SK-N-SH (cell line): ENCODE measurements around the gene PLB1. TPM values are rescaled to one million over a fixed set of nuclear protein-coding genes. Genes with fewer than 3 reads are reported as not detected.

Experiments
- CTCF ChIA-PET: fragments of 300-600, 350-600 bp; formaldehyde crosslinking; extraction: SDS; loops from one replicate; lab custom pipeline; 2021; lab: Yijun Ruan, JAX
- POLR2A ChIA-PET: fragments of 350-600 bp; sonication (Branson Sonifier 250); formaldehyde crosslinking; extraction: SDS; loops from one replicate; lab custom pipeline; 2020; ENCODE audit warnings: antibody characterized with exemption, inconsistent platforms; lab: Yijun Ruan, JAX
- DNase-seq: peaks from one replicate; pipeline ENCODE4 v3.0.0; 2012
- H2AFZ ChIP-seq: fragments of 200-600 bp; sonication (generic); 2 replicates; pipeline ENCODE4 v1.8.1; 2016; ENCODE audit warnings: antibody characterized with exemption, mild to moderate bottlenecking, low read depth
- H3F3A ChIP-seq: fragments of 200-600 bp; sonication (generic); replicated peaks from 2 replicates; pipeline ENCODE3; 2016; ENCODE audit warnings: antibody characterized with exemption, mild to moderate bottlenecking; ENCODE audit not compliant: insufficient read depth
- H3K27ac ChIP-seq, 2 experiments: fragments of 200-500 bp in 1 of 2; fragments of 200-600 bp in 1 of 2; sonication (Bioruptor generic) in 1 of 2; sonication (generic), shearing (Covaris generic) in 1 of 2; 2 replicates each; pipeline versions ENCODE4 v1.5.1 to v1.6.1; 2014 to 2016; ENCODE audit warnings: low read depth in 2 of 2, inconsistent platforms in 1 of 2, low read length in 1 of 2, mild to moderate bottlenecking in 1 of 2, mixed read lengths in 1 of 2
- H3K27me3 ChIP-seq: fragments of 200-600 bp; sonication (generic), shearing (Covaris generic); 2 replicates; pipeline ENCODE4 v1.6.1; 2016; ENCODE audit warnings: mixed run types; ENCODE audit not compliant: insufficient read depth
- H3K36me3 ChIP-seq, 2 experiments: fragments of 200-500 bp in 1 of 2; fragments of 200-600 bp in 1 of 2; sonication (Bioruptor generic) in 1 of 2; sonication (generic) in 1 of 2; replicated peaks in 1 of 2; 2 replicates each; pipeline versions ENCODE3 to v1.5.1; 2014 to 2016; ENCODE audit warnings: low read length in 1 of 2, mild to moderate bottlenecking in 1 of 2; ENCODE audit not compliant: insufficient read depth in 2 of 2, control insufficient read depth in 1 of 2
- H3K4me1 ChIP-seq, 2 experiments: fragments of 200-500 bp in 1 of 2; fragments of 200-600 bp in 1 of 2; sonication (Bioruptor generic) in 1 of 2; sonication (generic), shearing (Covaris generic) in 1 of 2; 2 replicates each; pipeline versions ENCODE4 v1.5.1 to v1.6.1; 2014 to 2016; ENCODE audit warnings: low read depth in 1 of 2, low read length in 1 of 2, mixed run types in 1 of 2; ENCODE audit not compliant: insufficient read depth in 2 of 2, control insufficient read depth in 1 of 2
- H3K4me2 ChIP-seq: fragments of 200-600 bp; sonication (generic), shearing (Covaris generic); 2 replicates; pipeline ENCODE4 v1.6.1; 2017; ENCODE audit warnings: mixed run types
- H3K4me3 ChIP-seq, 2 experiments: fragments of 200-500 bp in 1 of 2; fragments of 200-600 bp in 1 of 2; sonication (Bioruptor generic) in 1 of 2; sonication (generic), shearing (Covaris generic) in 1 of 2; 2 replicates each; pipeline versions ENCODE4 v1.5.1 to v1.8.1; 2014 to 2016; ENCODE audit warnings: low read depth in 2 of 2, inconsistent platforms in 1 of 2, low read length in 1 of 2, mild to moderate bottlenecking in 1 of 2, mixed read lengths in 1 of 2, moderate library complexity in 1 of 2
- H3K79me2 ChIP-seq: fragments of 200-600 bp; sonication (generic); 2 replicates; pipeline ENCODE4 v1.8.1; 2017; ENCODE audit warnings: mild to moderate bottlenecking; ENCODE audit not compliant: insufficient read depth
- H3K9ac ChIP-seq: fragments of 200-600 bp; sonication (generic); 2 replicates; pipeline ENCODE4 v1.6.1; 2017; ENCODE audit warnings: mixed run types
- H3K9me2 ChIP-seq: fragments of 200-600 bp; sonication (generic); 2 replicates; pipeline ENCODE4 v1.6.1; 2017; ENCODE audit warnings: mixed run types
- H3K9me3 ChIP-seq: fragments of 200-600 bp; sonication (generic); 2 replicates; pipeline ENCODE4 v1.6.1; 2017; ENCODE audit warnings: mixed run types, mild to moderate bottlenecking, moderate library complexity
- H4K20me1 ChIP-seq: fragments of 200-600 bp; sonication (generic); 2 replicates; pipeline ENCODE4 v1.6.1; 2017; ENCODE audit warnings: mild to moderate bottlenecking, mixed run types; ENCODE audit not compliant: insufficient read depth
- CHD2 ChIP-seq: fragments of 150-350 bp; IDR thresholded peaks from 2 replicates; pipeline ENCODE4 v1.6.1; 2018; ENCODE audit warnings: low read length; ENCODE audit not compliant: partially characterized antibody
- FOXM1 ChIP-seq: IDR thresholded peaks from 2 replicates; pipeline ENCODE4 v1.4.0; 2012; ENCODE audit warnings: low read depth, mild to moderate bottlenecking
- GABPA ChIP-seq: IDR thresholded peaks from 2 replicates; pipeline ENCODE4 v1.4.0; 2012; ENCODE audit warnings: low read depth, mild to moderate bottlenecking
- JUND ChIP-seq: IDR thresholded peaks from 2 replicates; pipeline ENCODE4 v1.4.0; 2012
- MXI1 ChIP-seq: IDR thresholded peaks from 2 replicates; pipeline ENCODE4 v1.6.1; 2012; ENCODE audit warnings: mild to moderate bottlenecking, low read depth, low read length, improper control_type of control experiment
- NFIC ChIP-seq: IDR thresholded peaks from 2 replicates; pipeline ENCODE4 v1.4.0; 2012; ENCODE audit warnings: borderline replicate concordance
- RAD21 ChIP-seq: IDR thresholded peaks from 2 replicates; pipeline ENCODE4 v1.6.1; 2012; ENCODE audit warnings: mild to moderate bottlenecking, low read length
- RCOR1 ChIP-seq: fragments of 150-350 bp; IDR thresholded peaks from 2 replicates; pipeline ENCODE4 v1.6.1; 2017; ENCODE audit warnings: antibody characterized with exemption, low read length
- RFX5 ChIP-seq: IDR thresholded peaks from 2 replicates; pipeline ENCODE4 v1.6.1; 2012; ENCODE audit warnings: mild to moderate bottlenecking, improper control_type of control experiment, low read length
- TEAD4 ChIP-seq: IDR thresholded peaks from 2 replicates; pipeline ENCODE4 v1.4.0; 2012; ENCODE audit warnings: mild to moderate bottlenecking, borderline replicate concordance; ENCODE audit not compliant: insufficient read depth
- USF1 ChIP-seq: IDR thresholded peaks from 2 replicates; pipeline ENCODE4 v1.4.0; 2012; ENCODE audit warnings: low read depth, borderline replicate concordance
- YY1 ChIP-seq: IDR thresholded peaks from 2 replicates; pipeline ENCODE4 v1.4.0; 2012; ENCODE audit warnings: low read depth, mild to moderate bottlenecking
- WGBS: methylation state at CpG from one replicate; pipeline ENCODE4 v1.1.6; 2017; ENCODE audit warnings: low lambda C conversion rate; 5-methylcytosine and 5-hydroxymethylcytosine counted together
- polyA plus RNA-seq, 3 experiments: library from polyadenylated mRNA; depleted of rRNA; stranded (reverse); fragments of >200 nt; gene quantifications; 2 replicates each; pipeline ENCODE4 v1.2.3, GENCODE V29; 2012
- TF ChIP-seq, protein P1 (sequence below): IDR thresholded peaks from 2 replicates; pipeline ENCODE4 v1.6.1; 2012; ENCODE audit warnings: mild to moderate bottlenecking, low read depth, low read length, moderate library complexity
- TF ChIP-seq, protein P2 (sequence below): IDR thresholded peaks from 2 replicates; pipeline ENCODE4 v1.4.0; 2012; ENCODE audit warnings: low read depth, borderline replicate concordance

Gene PLB1
- polyA plus RNA-seq, 1 of the 3 experiments (the other 2 are of a cell fraction) = 0.10 TPM

GRCh38 chr2:28539118-28539541 lies 43.3 kb downstream of the PLB1 start:
- no peak overlapping the region for H3K9ac ChIP-seq
- peaks cover 0 to under 1% of the 10 kb centered on the region in 2 experiments; a peak in 1 of 4 replicates for H3K4me1 ChIP-seq
- H3K9me2 ChIP-seq = no peaks in the 10 kb centered on the region
- peaks cover 20% of the 10 kb centered on the region; the same call in 1 of the 2 replicates for H3K27me3 ChIP-seq
- no peak overlapping the region for H2AFZ ChIP-seq
- 79% methylated on average over 14 of the region's 14 CpGs for WGBS
- no peak overlapping the region for H3K27ac ChIP-seq
- DNase-seq = no peak
- no peaks in the 10 kb centered on the region for H3K79me2 ChIP-seq
- CTCF ChIA-PET = interaction anchor here (1.2 kb wide), 2 partner anchors 28 to 785 kb away, joined by 3 to 4 read pairs; no protein-coding TSS in a partner anchor
- POLR2A ChIA-PET = no interaction called here
- no peaks in the 10 kb centered on the region for H4K20me1 ChIP-seq
- no peak overlapping the region for H3K4me3 ChIP-seq
- H3K36me3 ChIP-seq = no peaks in the 10 kb centered on the region
- no peaks in the 10 kb centered on the region for H3K9me3 ChIP-seq
- H3F3A ChIP-seq = no peaks in the 10 kb centered on the region
- no peak overlapping the region for H3K4me2 ChIP-seq
- TF ChIP-seq, protein P1, sequence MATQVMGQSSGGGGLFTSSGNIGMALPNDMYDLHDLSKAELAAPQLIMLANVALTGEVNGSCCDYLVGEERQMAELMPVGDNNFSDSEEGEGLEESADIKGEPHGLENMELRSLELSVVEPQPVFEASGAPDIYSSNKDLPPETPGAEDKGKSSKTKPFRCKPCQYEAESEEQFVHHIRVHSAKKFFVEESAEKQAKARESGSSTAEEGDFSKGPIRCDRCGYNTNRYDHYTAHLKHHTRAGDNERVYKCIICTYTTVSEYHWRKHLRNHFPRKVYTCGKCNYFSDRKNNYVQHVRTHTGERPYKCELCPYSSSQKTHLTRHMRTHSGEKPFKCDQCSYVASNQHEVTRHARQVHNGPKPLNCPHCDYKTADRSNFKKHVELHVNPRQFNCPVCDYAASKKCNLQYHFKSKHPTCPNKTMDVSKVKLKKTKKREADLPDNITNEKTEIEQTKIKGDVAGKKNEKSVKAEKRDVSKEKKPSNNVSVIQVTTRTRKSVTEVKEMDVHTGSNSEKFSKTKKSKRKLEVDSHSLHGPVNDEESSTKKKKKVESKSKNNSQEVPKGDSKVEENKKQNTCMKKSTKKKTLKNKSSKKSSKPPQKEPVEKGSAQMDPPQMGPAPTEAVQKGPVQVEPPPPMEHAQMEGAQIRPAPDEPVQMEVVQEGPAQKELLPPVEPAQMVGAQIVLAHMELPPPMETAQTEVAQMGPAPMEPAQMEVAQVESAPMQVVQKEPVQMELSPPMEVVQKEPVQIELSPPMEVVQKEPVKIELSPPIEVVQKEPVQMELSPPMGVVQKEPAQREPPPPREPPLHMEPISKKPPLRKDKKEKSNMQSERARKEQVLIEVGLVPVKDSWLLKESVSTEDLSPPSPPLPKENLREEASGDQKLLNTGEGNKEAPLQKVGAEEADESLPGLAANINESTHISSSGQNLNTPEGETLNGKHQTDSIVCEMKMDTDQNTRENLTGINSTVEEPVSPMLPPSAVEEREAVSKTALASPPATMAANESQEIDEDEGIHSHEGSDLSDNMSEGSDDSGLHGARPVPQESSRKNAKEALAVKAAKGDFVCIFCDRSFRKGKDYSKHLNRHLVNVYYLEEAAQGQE = no peak
- TF ChIP-seq RAD21 (no peak), TEAD4 (no peak), CHD2 (no peak), NFIC (no peak), MXI1 (no peak), YY1 (no peak), GABPA (no peak), RCOR1 (no peak), USF1 (no peak), FOXM1 (no peak), RFX5 (no peak), JUND (no peak)
- TF ChIP-seq, protein P2, sequence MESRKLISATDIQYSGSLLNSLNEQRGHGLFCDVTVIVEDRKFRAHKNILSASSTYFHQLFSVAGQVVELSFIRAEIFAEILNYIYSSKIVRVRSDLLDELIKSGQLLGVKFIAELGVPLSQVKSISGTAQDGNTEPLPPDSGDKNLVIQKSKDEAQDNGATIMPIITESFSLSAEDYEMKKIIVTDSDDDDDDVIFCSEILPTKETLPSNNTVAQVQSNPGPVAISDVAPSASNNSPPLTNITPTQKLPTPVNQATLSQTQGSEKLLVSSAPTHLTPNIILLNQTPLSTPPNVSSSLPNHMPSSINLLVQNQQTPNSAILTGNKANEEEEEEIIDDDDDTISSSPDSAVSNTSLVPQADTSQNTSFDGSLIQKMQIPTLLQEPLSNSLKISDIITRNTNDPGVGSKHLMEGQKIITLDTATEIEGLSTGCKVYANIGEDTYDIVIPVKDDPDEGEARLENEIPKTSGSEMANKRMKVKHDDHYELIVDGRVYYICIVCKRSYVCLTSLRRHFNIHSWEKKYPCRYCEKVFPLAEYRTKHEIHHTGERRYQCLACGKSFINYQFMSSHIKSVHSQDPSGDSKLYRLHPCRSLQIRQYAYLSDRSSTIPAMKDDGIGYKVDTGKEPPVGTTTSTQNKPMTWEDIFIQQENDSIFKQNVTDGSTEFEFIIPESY = no peak
- TF ChIP-seq, all 33 proteins: peak for 0
